GM19239 (cell line): ENCODE data around the gene STAG1.
"Not testable (repeated sequence)": the region's sequence is repeated elsewhere in the genome, so short reads cannot be mapped to it uniquely, and the experiment has no call there.

Source experiments
- DNase-seq: peaks from one replicate; pipeline ENCODE4 v3.0.0; 2011; ENCODE audit warnings: low spot score; ENCODE audit not compliant: insufficient read length
- FAIRE-seq: peaks from 2 replicates; lab custom pipeline; 2011; peaks lifted over from hg19 to GRCh38; lab: Jason Lieb, UNC

The STAG1 gene

DNA sequence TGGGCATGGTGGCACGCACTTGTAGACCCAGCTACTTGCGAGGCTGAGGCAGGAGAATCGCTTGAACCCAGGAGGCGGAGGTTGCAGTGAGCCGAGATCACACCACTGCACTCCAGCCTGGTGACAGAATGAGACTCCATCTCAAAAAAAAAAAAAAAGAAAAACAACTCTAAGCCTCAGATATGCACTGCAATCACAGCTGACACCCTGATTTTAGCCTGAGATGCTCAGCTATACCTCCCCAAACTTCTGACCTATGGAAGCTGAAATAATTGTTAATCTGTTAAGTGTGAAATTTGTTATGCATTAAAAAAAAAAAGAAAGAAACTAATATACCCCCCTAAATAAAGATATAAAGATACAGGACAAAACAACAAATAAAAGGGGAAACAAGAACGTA is 2.6 kb downstream of the STAG1 start:
- not testable (repeated sequence) for FAIRE-seq, DNase-seq

DNA sequence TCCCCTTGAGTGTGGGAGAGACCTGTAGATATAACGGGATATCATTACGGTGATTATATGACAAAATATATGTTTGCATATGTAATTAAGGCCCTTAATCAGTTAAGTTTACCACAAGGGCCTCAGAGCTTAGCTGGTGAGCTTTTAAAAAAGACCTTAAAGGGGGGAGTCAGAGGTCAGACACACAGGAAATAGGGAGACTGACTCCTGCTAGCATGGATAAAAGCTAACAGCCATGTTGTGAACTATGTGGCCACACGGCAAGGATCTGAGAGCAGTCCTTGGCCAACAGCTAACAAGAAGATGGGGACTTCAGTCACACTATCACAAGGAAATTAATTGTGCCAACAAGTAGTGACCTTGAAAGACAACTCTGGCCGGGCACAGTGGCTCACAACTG is 3.1 kb downstream of the STAG1 start:
- no peak for FAIRE-seq
- no peak for DNase-seq

DNA sequence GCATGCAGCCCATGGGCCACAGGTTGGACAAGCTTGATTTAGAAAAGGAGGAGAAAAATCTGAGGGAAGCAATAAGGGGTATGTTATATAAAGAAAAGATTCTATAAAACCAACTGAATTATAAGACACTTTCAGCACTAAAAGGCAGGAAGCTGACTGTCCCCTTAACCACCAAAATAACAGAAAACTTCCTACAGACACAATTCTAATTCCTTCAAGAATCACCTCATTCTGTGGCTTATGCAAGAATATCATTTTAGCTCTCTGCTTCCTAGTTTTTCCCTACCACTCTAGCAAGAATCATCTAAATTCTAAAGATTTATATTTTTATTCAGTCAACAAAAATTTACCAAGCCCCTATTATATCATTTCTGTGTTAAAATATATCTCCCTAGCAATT is 6.3 kb downstream of the STAG1 start:
- DNase-seq (no peak), FAIRE-seq (no peak)

DNA sequence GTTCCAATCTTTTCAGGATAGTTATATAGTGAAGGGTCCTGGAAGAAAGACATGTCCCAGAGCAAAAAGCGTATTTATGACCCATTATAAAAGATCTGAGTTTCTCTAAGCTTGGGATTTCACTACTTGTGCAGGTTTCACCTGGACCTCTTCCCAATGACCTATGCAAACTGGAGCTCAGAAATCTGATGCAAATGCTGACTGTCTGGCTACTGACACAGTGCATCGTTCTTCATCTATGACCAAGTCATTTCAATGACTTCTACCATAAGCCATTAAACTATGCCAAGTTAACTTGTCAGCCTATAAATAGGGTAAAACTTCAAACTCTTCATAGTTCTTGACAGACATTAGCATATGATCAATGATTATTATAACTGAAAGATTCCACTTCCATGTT is 11.1 kb downstream of the STAG1 start:
- DNase-seq = no peak
- no peak for FAIRE-seq

DNA sequence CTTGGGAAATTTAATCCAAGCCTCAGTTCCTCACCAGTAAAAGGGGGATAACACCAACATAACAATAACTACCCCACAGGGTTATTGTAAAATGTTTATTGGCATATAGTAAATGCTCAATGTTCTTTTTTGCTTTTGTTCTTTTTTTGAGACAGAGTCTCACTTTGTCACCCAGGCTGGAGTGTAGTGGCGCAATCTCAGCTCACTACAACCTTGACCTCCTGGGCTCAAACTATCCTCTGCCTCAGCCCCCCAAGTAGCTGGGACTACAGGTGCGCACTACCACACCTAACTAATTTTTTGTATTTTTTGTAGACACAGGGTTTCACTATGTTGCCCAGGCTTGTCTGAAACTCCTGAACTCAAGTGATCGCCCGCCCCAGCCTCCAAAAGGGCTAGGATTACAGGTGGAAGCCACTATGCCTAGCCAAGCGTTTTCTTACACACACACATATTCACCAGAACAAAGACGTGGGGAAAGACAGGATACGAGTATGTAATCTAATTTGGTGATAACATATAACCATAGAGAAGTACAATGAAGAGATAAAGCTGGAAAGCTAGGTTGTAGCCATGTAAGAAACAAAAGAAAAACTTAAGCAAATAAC is 11.7 kb downstream of the STAG1 start:
- DNase-seq (no peak), FAIRE-seq (no peak)

GRCh38 chr3:136736950-136737349 is 15.2 kb downstream of the STAG1 start:
- not testable (repeated sequence) for FAIRE-seq, DNase-seq

GRCh38 chr3:136735103-136735502 is 17.1 kb downstream of the STAG1 start:
- no peak for DNase-seq
- FAIRE-seq = no peak

DNA sequence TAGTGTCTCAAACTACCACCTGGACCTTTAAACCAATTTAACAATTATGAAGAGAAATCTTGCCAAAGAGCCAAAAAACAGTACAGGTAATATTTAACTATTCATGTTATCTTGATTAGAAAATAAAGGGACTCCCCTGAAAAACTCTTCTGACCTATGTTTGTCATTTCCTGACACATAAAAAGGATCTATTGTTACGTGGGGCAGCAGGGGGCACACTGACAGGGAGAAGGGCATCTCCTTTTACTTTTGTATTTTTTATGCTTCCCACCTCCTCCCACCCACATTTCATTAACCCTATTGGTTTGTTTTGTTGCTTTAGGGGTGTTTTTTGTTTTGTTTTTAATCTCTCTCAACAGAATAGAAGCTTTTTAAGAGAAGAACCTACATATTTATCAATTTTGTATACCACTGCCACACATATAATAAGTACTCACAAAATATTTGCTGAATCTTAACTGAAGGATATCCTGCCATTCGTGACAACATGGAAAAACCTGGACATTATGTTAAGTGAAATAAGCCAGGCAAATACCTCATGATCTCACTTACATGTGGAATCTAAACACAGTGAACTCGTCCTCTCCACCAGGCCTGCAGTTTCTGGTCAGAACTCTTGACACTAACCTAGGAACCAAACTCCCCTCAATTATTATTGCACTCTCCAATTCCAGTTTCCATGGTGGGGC is 17.7 kb downstream of the STAG1 start:
- FAIRE-seq (no peak), DNase-seq (no peak)

DNA sequence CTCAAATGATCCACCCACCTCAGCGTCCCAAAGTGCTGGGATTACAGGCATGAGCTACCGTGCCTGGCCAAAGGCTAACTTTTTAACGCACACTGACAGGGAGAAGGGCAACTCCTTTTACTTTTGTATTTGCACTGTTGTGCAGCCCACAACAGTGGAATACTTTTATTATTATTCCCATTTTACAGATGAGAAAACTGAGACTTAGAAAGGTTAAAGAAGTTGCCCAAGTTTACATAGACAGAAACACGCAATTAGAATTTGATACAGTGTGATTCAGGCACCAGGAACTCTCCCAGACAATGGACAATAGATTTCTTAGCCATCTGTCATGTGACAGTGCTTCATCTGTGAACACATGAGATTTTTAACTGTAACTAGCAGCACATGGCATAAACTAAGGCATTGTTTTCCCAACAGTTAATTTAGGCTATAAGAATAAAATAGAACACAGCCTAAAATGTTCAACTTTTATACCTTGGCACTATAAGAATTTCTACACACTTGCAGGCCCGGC is 18.8 kb downstream of the STAG1 start:
- FAIRE-seq (no peak), DNase-seq (no peak)

- DNase-seq = no peak
- no peak for FAIRE-seq
Measured at GRCh38 chr3:136731274-136731884, 20.8 kb downstream of the STAG1 start.

- FAIRE-seq (no peak), DNase-seq (no peak)
Measured at GRCh38 chr3:136730595-136731273, 21.4 kb downstream of the STAG1 start.

DNA sequence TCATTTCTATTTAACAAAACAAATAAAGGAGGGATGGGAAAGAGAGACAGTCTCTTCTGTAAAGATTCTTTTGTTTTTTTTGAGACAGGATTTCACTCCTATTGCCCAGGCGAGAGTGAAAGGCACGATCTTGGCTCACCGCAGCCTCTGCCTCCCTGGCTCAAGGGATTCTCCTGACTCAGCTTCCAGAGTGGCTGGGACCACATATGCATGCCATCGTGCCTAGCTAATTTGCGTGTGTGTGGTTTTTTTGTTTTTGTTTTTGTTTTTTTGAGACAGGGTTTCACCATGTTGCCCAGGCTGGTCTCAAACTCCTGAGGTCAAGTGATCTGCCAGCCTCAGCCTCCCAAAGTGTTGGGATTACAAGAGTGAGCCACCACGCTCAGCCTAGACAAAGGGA is 23.3 kb downstream of the STAG1 start:
- DNase-seq = no peak
- no peak for FAIRE-seq

- DNase-seq = no peak
- FAIRE-seq = no peak
Measured at GRCh38 chr3:136728473-136728872, 23.7 kb downstream of the STAG1 start.

DNA sequence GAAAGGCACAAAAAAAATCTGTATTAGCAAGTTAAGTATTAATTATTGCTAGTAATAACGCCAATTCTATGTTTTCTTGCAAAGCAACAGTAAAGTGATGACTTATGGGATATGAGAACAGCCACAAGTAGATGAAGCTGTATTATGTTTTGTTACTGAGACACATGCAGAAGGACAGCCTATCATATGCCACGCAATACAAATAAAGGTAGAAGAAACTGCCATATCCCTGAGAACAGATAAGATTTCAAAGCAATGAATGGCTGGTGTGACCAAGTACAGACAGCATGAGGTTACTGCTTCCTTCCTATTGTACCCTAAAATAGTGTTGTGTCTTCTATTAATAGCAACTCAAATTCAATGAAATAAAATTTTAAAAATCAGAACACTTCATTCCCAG is 26.7 kb downstream of the STAG1 start:
- FAIRE-seq = no peak

GRCh38 chr3:136722916-136723315 is 29.3 kb downstream of the STAG1 start:
- FAIRE-seq = not testable (repeated sequence)

More for the DNA sequence above, 26.7 kb downstream of the STAG1 start:
- no peak for DNase-seq

GRCh38 chr3:136722399-136722798 is 29.8 kb downstream of the STAG1 start:
- FAIRE-seq, DNase-seq: not testable (repeated sequence)

More at GRCh38 chr3:136722916-136723315, 29.3 kb downstream of the STAG1 start:
- not testable (repeated sequence) for DNase-seq

DNA sequence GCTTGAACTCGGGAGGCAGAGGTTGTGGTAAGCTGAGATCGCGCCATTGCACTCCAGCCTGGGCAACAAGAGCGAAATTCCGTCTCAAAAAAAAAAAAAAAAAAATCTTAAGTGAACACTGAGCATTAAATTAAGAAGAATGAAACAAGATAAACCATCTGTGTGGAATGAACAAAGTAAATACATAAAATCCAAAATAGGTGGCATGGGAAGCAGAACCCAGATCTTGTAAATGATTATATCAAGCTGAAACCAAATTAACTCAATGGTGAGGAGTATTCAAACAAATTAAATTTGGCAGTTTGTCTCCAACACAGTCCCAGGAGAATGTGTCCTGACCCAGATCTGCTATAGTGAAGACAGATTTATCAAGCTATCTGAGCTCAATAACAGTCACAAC is 32.1 kb downstream of the STAG1 start:
- FAIRE-seq = no peak
- DNase-seq = no peak

- DNase-seq = no peak
Measured at GRCh38 chr3:136716629-136717028, 35.5 kb downstream of the STAG1 start.

GRCh38 chr3:136714020-136714419 is 38.2 kb downstream of the STAG1 start:
- no peak for DNase-seq
- FAIRE-seq = no peak

More at GRCh38 chr3:136716629-136717028, 35.5 kb downstream of the STAG1 start:
- no peak for FAIRE-seq

- FAIRE-seq (no peak), DNase-seq (no peak)
Measured at GRCh38 chr3:136712941-136713340, 39.2 kb downstream of the STAG1 start.

DNA sequence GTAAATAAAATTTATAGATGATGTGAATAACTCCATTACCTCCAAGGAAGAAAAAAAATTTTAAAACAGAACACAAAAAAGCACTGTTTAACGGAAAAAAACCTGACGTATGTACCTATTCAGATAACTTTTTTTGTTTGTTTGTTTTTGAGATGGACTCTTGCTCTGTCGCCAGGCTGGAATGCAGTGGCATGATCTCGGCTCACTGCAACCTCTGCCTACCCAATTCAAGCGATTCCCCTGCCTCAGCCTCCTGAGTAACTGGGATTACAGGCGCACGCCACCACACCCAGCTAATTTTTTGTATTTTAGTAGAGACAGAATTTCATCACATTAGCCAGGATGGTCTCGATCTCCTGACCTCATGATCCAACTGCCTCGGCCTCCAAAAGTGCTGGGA is 40.3 kb downstream of the STAG1 start:
- not testable (repeated sequence) for FAIRE-seq

More for the DNA sequence above, 40.3 kb downstream of the STAG1 start:
- not testable (repeated sequence) for DNase-seq
